ENCODE results near the gene HADHA.
"Not testable (repeated sequence)": the region's sequence is repeated elsewhere in the genome, so short reads cannot be mapped to it uniquely, and the experiment has no call there.

The HADHA gene

GRCh38 chr2:26172189-26172870 lies 72.1 kb downstream of the HADHA start:
- Histone ChIP-seq H3K27me3 (peaks cover 88% of the 10 kb centered on the region), H3K27ac (no peak overlapping the region), H3K36me3 (no peaks in the 10 kb centered on the region), H3K4me1 (ENCODE audit: control insufficient read depth in 1 of 2, insufficient read depth in 1 of 2, low read depth in 1 of 2, low read length in 1 of 2) (peaks cover 3 to 18% of the 10 kb centered on the region in 2 experiments), H3K4me3 (ENCODE audit: low read depth in 1 of 2, low read length in 1 of 2) (no peak overlapping the region), H3K9me3 (no peaks in the 10 kb centered on the region)
- TF ChIP-seq CTCF (IDR thresholded peaks at IDR 0.05) = no peak

- Histone ChIP-seq H3K4me3 (ENCODE audit: low read depth in 1 of 2, low read length in 1 of 2) (no peak overlapping the region), H3K27me3 (peaks cover 72% of the 10 kb centered on the region), H3K36me3 (no peaks in the 10 kb centered on the region), H3K27ac (no peak overlapping the region), H3K9me3 (no peaks in the 10 kb centered on the region), H3K4me1 (ENCODE audit: control insufficient read depth in 1 of 2, insufficient read depth in 1 of 2, low read depth in 1 of 2, low read length in 1 of 2) (peaks cover 3 to 18% of the 10 kb centered on the region in 2 experiments)
- no peak for TF ChIP-seq CTCF (IDR thresholded peaks at IDR 0.05)
Observed at GRCh38 chr2:26170795-26171194, 73.6 kb downstream of the HADHA start.

GRCh38 chr2:26169681-26170414 lies 74.6 kb downstream of the HADHA start:
- Histone ChIP-seq H3K4me1 (ENCODE audit: control insufficient read depth in 1 of 2, insufficient read depth in 1 of 2, low read depth in 1 of 2, low read length in 1 of 2) (peaks cover 3 to 18% of the 10 kb centered on the region in 2 experiments), H3K27me3 (peaks cover 63% of the 10 kb centered on the region), H3K27ac (no peak overlapping the region), H3K4me3 (ENCODE audit: low read depth in 1 of 2, low read length in 1 of 2) (no peak overlapping the region), H3K9me3 (no peaks in the 10 kb centered on the region), H3K36me3 (no peaks in the 10 kb centered on the region)
- no peak for TF ChIP-seq CTCF (IDR thresholded peaks at IDR 0.05)

GRCh38 chr2:26169226-26169625 lies 75.2 kb downstream of the HADHA start:
- TF ChIP-seq CTCF (IDR thresholded peaks at IDR 0.05) = no peak
- no peaks in the 10 kb centered on the region for H3K36me3 ChIP-seq
- H3K4me1 ChIP-seq (ENCODE audit: control insufficient read depth in 1 of 2, insufficient read depth in 1 of 2, low read depth in 1 of 2, low read length in 1 of 2) = peaks cover 3 to 18% of the 10 kb centered on the region in 2 experiments
- no peaks in the 10 kb centered on the region for H3K9me3 ChIP-seq
- H3K4me3 ChIP-seq (ENCODE audit: low read depth in 1 of 2, low read length in 1 of 2) = no peak overlapping the region
- no peak overlapping the region for H3K27ac ChIP-seq
- H3K27me3 ChIP-seq = peaks cover 57% of the 10 kb centered on the region

- Histone ChIP-seq H3K27ac (no peak overlapping the region), H3K9me3 (no peaks in the 10 kb centered on the region), H3K4me1 (ENCODE audit: control insufficient read depth in 1 of 2, insufficient read depth in 1 of 2, low read depth in 1 of 2, low read length in 1 of 2) (peaks cover 3 to 14% of the 10 kb centered on the region in 2 experiments), H3K36me3 (no peaks in the 10 kb centered on the region), H3K4me3 (ENCODE audit: low read depth in 1 of 2, low read length in 1 of 2) (no peak overlapping the region), H3K27me3 (peaks cover 52% of the 10 kb centered on the region)
- no peak for TF ChIP-seq CTCF (IDR thresholded peaks at IDR 0.05)
Observed at GRCh38 chr2:26168785-26169184, 75.6 kb downstream of the HADHA start.

GRCh38 chr2:26166541-26166940 lies 77.9 kb downstream of the HADHA start:
- peaks cover 30% of the 10 kb centered on the region for H3K27me3 ChIP-seq
- not testable (repeated sequence) for H3K4me1 ChIP-seq (ENCODE audit: control insufficient read depth in 1 of 2, insufficient read depth in 1 of 2, low read depth in 1 of 2, low read length in 1 of 2); H3K9me3 ChIP-seq; H3K27ac ChIP-seq; H3K4me3 ChIP-seq (ENCODE audit: low read depth in 1 of 2, low read length in 1 of 2); H3K36me3 ChIP-seq
